Measurements from ENCODE around the gene CD2BP2. TPM values are rescaled to one million over a fixed set of nuclear protein-coding genes. Genes with fewer than 3 reads are reported as not detected.
"Not testable (repeated sequence)": the region's sequence is repeated elsewhere in the genome, so short reads cannot be mapped to it uniquely, and the experiment has no call there.

CD2BP2 gene
- total RNA-seq, 4 donors from 2014 or later, result 27.3 to 39.9 (median 35.4) TPM

GRCh38 chr16:30310937-30311336 is 44.2 kb downstream of the CD2BP2 start:
- not testable (repeated sequence) for DNase-seq (ENCODE audit: low spot score); ATAC-seq (ENCODE audit: low FRiP score)

GRCh38 chr16:30309255-30309654 is 45.9 kb downstream of the CD2BP2 start:
- ATAC-seq (ENCODE audit: low FRiP score); DNase-seq (ENCODE audit: low spot score): not testable (repeated sequence)

Other genes starting within 250 kb of the CD2BP2 start
- 1 to 10 TPM; 1.6 to 6.3 (median 2.8) TPM for gene GDPD3, start 241.8 kb downstream of the CD2BP2 start, total RNA-seq
- 100 to 1,000 TPM in 1 of 4 donors, 10 to 100 TPM in 3; 58.1 to 149 (median 87.0) TPM for gene MAPK3, start 232.1 kb downstream of the CD2BP2 start, total RNA-seq
- gene CORO1A, start 171.7 kb downstream of the CD2BP2 start, total RNA-seq, result 100 to 1,000 TPM in 1 of 4 donors, 10 to 100 TPM in 3; 31.6 to 109 (median 50.0) TPM
- gene BOLA2B, start 161.6 kb downstream of the CD2BP2 start, total RNA-seq, result 100 to 1,000 TPM; 152 to 366 (median 206) TPM
- gene SLX1A, start 161.4 kb downstream of the CD2BP2 start, total RNA-seq, result 10 to 100 TPM; 21.7 to 52.7 (median 44.2) TPM
- 10 to 100 TPM; 14.0 to 32.3 (median 18.3) TPM for gene SULT1A3, start 156.1 kb downstream of the CD2BP2 start, total RNA-seq
- gene NPIPB13, start 106.8 kb downstream of the CD2BP2 start, total RNA-seq, result 10 to 100 TPM in 1 of 4 donors, 1 to 10 TPM in 3; 2.8 to 14.7 (median 5.9) TPM
- 10 to 100 TPM; 19.0 to 28.6 (median 26.7) TPM for gene TBC1D10B, start 15.2 kb upstream of the CD2BP2 start, total RNA-seq
- gene MYL11, start 19.5 kb upstream of the CD2BP2 start, total RNA-seq, result not detected
- gene SEPTIN1, start 27.3 kb upstream of the CD2BP2 start, total RNA-seq, result 1 to 10 TPM in 3 of 4 donors, under 1 TPM in 1; 0.93 to 2.6 (median 2.4) TPM
- gene ZNF48, start 40.1 kb upstream of the CD2BP2 start, total RNA-seq, result 1 to 10 TPM; 3.4 to 5.4 (median 4.9) TPM
- 10 to 100 TPM in 2 of 4 donors, 1 to 10 TPM in 2; 8.3 to 13.6 (median 9.9) TPM for gene ZNF771, start 52.3 kb upstream of the CD2BP2 start, total RNA-seq
- gene DCTPP1, start 74.7 kb upstream of the CD2BP2 start, total RNA-seq, result 10 to 100 TPM in 3 of 4 donors, 1 to 10 TPM in 1; 9.8 to 24.0 (median 14.8) TPM
- 10 to 100 TPM; 22.8 to 42.9 (median 32.1) TPM for gene SEPHS2, start 90.6 kb upstream of the CD2BP2 start, total RNA-seq
- gene ITGAL, start 117.4 kb upstream of the CD2BP2 start, total RNA-seq, result 10 to 100 TPM in 1 of 4 donors, 1 to 10 TPM in 3; 1.5 to 20.2 (median 6.3) TPM
- gene ZNF768, start 171.3 kb upstream of the CD2BP2 start, total RNA-seq, result 10 to 100 TPM; 16.5 to 22.5 (median 18.6) TPM
- gene ZNF747, start 179.6 kb upstream of the CD2BP2 start, total RNA-seq, result 10 to 100 TPM in 2 of 4 donors, 1 to 10 TPM in 2; 7.7 to 12.1 (median 10.4) TPM
- 10 to 100 TPM in 2 of 4 donors, 1 to 10 TPM in 2; 4.5 to 15.9 (median 10.1) TPM for gene ZNF764, start 203.1 kb upstream of the CD2BP2 start, total RNA-seq
- 10 to 100 TPM in 3 of 4 donors, 1 to 10 TPM in 1; 7.4 to 24.0 (median 13.3) TPM for gene ZNF688, start 216.4 kb upstream of the CD2BP2 start, total RNA-seq
- gene ZNF785, start 230.4 kb upstream of the CD2BP2 start, total RNA-seq, result 10 to 100 TPM in 1 of 4 donors, 1 to 10 TPM in 3; 4.5 to 12.1 (median 8.1) TPM